HG02938 (cell line): ENCODE results near the gene SLC6A1.

ENCODE experiments used
- ATAC-seq: cut with Tn5 transposase; IDR thresholded peaks from one replicate; pipeline ENCODE4 v1.9.1; 2021; ENCODE audit warnings: mild to moderate bottlenecking, moderate library complexity; ENCODE audit not compliant: unreplicated experiment

Gene SLC6A1

DNA sequence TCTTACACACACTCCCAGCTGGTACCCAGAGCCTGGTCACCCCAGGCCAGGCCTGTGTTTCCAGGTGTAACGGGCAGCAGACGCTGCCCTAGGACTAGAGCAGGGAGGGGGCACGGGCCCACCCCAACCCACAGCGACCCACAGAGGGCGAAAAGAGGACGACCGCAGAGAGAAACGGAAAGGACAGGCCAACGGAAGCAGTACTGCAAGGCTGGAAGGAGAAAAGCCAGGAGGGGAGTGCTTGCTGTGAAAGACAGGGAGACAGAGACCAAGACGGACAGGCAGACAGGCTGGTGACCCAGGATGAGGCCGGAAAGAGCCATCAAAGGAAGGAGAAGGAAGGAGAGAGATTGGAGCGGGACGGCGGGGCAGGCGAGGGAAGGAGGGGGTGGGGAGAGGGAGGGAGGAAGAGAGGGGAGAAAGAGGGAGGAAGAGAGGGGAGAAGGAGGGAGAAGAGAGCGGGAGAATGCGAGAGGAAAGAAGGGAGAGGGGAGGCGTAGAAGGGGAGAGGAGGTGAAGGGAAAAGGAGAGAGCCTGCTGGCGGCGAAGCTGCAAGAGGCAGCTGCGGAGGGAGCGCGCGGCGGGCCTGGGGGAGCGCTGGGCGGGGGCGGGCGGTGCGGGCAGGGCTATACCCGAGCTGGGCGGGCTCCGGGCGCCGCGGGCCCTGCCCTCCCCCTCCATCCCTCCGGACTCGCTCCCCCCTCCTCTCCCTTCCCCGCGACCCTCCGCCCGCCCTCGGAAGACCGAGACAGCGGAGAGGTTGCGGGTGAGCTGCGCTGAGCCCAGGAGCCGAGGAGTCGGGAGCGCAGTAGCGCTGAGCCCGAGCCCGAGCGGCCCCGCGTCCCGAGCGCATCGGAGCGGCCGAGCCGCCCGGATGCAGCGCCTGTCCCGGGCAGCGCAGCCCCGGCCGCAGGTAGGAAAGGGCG is at the start of gene SLC6A1:
Gene SLC6A1 (plus strand): TSS at position 732 of the 926 bp plus-strand sequence. CDS start 24,464 bp downstream, outside the sequence.
- no peak for ATAC-seq

DNA sequence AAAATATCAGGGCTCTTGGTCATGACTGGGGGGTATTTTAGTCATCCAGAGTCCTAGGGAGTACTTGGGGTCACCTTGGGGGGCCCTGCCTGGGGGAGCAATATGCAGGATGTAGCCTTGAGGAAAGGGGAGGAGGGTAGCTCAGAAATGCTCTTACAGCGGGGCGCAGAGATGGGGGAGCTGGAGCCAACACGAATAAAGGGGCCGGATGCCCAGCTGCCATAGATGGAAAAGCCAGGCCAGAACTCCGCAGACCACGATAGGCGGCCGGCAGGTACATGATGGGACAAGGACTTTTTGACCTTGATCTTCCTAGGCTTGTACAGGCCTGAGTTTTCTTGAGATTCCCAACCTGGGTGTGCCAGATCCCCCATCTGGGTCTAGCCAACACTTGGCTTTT is 47.7 kb upstream of the SLC6A1 start:
- no peak for ATAC-seq

GRCh38 chr3:10945683-10946287 is 46.8 kb upstream of the SLC6A1 start:
- ATAC-seq, result no peak

DNA sequence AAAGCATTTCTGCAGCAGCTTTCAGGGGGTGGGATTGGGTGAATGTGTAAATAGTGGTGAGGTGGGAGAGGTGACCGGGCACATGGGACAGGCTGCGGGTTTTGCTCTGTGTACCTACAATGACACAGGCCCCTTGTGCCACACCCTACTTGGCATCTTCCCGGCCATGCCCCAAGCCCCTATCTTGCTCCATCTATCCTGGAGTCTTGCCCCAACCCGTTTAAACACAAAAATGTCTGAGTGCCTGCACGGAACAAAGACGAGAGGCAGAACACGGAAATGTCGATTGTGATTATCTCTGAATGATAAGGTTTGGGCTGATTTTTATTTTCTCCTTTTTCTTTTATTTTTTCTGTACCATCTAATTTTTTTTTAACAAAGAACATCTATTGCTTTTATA is 46.0 kb upstream of the SLC6A1 start:
- no peak for ATAC-seq

DNA sequence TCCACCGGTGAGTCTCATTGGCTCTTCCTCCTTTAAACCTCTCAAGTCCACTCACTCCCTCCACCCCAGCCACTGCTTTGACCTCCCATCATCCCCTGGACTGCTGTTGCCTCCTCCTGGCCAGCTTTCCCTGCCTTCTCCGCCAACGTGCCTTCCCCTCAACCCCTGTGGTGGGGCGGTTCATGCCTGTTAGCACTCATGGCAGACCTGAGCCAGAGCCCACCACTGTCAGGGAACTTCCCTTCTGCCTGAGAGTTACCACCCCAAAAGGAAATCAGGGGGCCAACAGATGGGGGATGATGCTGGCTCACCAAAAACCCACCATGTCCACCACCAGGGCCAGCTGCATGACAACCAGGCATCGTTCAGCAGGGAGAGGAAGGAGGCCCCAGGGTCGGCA is 44.2 kb upstream of the SLC6A1 start:
- ATAC-seq, result no peak

- ATAC-seq, result no peak
These were observed 43.4 kb upstream of the SLC6A1 start for GRCh38 chr3:10949197-10949596.

DNA sequence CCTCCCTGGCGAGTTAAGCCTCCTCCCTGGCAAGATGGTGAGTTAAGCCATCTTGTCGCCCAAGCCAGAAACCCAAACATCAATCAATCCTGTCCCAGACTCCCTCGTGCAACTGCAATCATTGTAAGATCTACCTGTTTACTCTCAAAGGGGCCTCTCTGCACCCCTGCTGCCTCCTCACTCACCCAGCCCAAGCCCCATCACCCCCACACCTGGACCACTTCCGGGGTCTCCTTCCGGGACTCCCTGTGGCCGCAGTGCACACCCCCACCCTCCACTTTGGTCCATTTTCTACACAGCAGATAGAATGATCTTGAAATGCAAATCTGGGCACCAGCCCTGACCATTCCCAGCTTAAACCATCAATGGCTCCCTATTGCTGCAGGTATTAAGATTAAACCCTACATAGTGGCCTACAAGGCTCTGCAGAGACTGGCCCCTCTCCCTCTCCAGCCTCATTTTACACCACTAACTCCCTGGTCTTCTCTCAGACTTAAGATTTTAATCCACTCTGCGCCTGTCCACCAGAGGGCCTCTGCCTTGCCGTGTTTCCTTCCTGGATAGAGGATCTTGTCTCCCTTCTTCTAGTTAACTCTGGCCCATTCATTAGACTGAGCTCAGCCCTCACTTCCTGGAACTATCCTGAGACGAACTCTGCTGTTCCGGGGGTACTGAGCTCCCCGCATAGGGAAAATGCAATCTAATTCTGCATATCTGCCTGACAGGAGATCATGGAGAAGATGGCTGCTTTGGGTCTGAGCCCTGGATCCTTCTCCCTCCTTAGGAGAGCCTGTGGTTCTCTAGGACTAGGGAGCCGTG is 41.9 kb upstream of the SLC6A1 start:
- ATAC-seq, result no peak

GRCh38 chr3:10951295-10951926 is 41.1 kb upstream of the SLC6A1 start:
- ATAC-seq, result no peak

DNA sequence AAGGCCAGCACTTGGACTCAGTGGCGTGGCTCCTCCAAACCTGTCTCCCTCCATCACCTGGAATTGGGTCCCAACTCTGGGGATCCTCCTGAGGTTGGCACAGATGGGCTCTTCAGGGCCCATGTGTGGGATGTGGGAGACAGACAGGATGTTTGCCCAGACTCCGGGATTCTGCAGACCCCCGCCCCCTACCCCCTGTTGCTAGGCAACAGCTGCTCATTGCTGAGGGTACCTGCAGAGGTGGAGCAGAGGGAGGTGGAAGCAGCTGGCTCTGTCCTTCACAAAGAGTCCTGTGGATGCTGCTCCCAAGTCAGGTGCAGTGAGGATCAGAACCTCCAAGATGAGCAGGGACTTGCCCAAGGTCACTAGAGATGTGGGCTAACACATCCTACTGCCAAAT is 40.0 kb upstream of the SLC6A1 start:
- no peak for ATAC-seq

DNA sequence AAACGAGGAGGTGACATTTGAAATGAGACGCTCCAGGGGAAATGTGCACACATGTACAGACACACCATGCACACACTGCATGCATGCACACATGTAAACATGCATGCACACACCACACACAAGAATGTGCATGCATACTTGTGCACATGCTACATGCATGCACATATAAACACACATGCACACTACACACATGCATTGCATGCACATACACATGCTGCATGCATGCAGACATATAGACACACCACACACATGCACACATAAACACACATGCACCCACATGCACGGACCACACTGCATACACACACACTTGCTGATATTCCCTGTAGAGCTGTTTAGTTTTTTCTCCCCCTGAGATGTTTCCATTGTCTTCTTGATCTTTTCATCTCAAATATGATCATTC is 37.8 kb upstream of the SLC6A1 start:
- ATAC-seq, result no peak

DNA sequence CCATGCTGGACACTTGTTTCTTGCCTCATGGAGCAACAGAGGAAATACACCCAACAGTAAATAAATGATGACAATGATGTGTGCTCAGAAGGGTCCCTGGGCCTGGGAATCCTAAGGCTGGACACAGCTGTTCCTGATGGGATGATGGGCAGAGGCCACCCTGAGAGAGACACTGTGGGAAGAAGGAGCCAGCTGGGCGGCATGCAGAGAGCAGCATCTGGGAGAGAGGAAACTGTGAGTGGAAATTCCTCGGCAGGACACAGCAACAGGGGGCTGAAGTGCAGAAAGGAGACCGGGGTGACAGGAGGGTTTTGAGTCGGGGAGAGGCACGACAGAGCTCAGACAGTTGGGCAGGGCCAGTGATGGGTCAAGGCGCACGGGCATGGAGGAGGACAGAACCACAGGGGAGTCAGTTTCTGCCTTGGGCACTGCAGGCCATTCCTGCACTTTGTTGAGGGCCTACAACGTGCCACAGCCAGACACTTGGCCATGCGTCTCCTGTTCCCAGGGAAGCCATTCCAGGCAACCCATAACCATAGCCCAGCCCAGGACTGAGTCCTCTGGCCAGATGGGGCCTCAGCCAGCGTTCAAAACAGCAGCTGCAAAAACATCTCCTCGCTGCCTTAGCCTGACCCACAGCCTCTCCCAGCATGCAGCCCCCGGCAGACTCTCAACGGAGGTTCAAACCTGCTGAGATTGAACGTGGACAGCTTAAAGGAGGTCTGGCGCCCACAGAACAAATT is 36.7 kb upstream of the SLC6A1 start:
- ATAC-seq, result no peak

DNA sequence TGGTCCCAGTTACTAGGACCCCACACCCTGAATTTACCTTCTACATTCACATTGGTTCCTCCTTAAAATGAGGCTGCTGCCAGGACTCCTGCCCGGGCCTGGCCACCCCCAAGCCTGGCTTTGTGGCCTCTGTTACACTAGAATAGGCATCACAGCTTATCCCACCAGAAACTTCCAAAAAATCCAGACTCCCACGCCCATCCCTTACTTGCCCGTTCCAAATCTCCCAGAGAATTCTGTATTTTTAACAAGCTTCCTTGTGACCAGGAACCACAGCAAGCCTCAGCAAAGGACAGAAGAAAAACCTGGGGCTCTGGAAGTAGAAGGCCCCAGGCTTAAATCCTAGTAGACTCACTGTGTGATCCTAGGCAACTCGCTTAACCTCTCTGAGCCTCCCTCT is 36.0 kb upstream of the SLC6A1 start:
- ATAC-seq, result no peak

DNA sequence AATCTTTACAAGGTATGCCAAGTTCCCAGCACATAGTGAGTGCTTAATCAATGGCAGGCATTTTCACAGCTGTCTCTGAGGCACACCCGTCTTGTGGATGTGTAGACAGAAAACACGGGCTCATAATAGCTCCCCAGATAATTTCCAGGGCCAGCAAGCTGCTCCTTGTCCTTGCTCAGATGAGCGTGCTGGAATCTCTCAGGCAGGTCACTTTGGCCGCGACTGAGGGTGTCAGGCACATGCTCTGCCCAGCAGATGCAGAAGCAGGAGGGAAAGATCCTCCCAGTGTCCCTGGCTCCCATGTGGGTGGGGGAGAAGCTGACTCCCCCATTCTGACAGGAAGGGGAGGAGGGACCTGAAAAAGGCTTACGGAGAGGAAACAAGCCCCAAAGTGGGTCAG is 35.6 kb upstream of the SLC6A1 start:
- no peak for ATAC-seq

- ATAC-seq, result no peak
These were observed 34.4 kb upstream of the SLC6A1 start for GRCh38 chr3:10957976-10958749.

DNA sequence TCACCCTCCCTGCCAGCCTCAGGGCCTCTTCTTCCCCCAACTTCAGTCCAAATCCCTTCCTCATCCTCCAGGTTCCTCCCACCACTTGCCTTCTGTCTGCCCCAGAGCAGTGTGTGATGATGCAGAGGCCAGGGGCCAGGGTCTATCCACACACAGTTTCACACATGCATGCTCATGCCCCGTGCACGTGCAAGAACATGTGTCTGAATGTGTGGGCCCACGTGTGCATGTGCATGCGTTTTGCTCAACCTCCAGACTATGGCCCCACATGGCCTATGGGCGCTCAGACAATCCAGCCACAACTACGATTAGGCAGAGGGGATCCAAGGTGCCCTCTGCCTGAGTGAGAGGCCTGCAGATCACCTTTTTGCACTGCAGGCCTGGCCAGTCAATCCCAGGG is 32.3 kb upstream of the SLC6A1 start:
- ATAC-seq, result no peak

DNA sequence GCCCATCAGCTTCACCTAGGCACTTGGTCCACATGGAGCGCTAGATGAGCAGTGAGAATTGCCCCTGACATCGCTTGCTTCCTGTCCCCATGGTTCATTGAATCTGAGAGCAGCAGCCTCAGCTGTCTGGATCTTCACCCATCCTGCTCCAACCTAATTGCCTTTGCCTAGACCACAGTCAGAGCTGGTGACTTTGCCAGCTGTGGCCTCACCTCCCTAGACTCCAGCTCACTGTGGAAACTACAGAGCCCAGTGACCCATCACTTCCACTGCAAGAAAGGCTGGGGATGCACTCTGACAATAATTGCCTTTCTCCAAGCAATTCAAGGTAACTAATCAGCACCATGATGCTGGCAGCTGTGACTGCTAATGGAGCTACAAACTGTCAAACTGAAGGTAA is 30.6 kb upstream of the SLC6A1 start:
- no peak for ATAC-seq

- no peak for ATAC-seq
These were observed 30.0 kb upstream of the SLC6A1 start for GRCh38 chr3:10962481-10963036.

DNA sequence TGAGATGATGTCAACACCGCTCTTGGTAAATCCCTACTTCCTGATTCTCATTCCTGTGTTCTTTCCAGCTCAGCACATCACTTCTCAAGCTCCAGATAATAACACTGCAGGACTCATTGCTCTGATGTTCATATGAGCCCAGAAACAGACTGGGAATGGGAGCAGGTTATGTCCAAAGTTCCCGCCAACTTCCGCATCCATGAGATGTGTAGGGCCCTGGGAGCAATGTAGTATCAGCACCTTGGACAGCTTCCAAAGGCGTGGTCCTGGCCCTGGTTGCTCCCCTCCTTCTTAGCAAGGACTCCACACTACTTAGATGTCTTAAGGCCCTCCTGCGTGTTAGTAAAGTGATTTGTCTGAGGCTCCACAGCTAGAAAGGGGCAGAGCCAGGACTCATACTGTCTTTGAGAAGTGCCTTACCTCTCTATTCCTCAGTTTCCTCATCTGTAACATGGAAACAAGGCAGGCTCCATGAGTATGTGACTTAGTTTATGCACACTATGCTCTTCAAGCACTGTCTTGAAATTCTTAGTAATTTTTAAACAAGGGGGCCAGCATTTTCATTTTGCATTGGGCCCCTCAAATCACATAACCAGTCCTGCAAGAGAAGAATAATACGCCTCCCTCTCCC is 27.9 kb upstream of the SLC6A1 start:
- no peak for ATAC-seq

DNA sequence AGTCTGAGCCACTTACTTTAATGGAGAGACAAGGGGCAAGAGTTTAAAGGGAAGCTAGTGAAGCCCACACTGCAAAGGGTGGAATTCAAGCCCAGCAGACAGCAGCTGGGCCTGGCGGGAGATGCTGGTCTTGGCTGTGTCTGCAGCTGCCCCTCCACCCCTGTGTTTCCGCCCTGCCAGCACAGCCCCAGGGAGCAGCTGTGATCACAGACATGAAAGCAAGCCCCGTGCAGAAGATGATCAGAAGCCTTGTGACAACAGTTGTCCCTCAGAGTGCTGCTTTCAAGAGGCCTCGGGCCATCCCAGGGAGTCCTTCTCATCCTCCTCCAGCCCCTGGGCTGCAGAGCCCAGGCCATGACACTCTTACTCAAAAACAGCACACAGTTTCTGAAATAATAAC is 24.1 kb upstream of the SLC6A1 start:
- no peak for ATAC-seq
